H1 (cell line): ENCODE measurements around the gene MRPL1. TPM values are rescaled to one million over a fixed set of nuclear protein-coding genes. Genes with fewer than 3 reads are reported as not detected.

Source experiments
- CTCF ChIA-PET: fragments of 300-600 bp; sonication (Branson Sonifier 250); formaldehyde crosslinking; loops from one replicate; lab custom pipeline; 2021; ENCODE audit not compliant: partially characterized antibody; lab: Charles Lee
- POLR2A ChIA-PET: fragments of 300-600 bp; sonication (Branson Sonifier 250); formaldehyde crosslinking; loops from one replicate; lab custom pipeline; 2021; ENCODE audit warnings: inconsistent platforms; ENCODE audit not compliant: partially characterized antibody; lab: Charles Lee
- DNase-seq, 2 experiments: peaks; one replicate each; pipeline versions ENCODE4 v3.0.0 to v3.0.0-alpha.2; 2010 to 2022; ENCODE audit warnings: low spot score in 2 of 2, low read depth in 1 of 2, mixed read lengths in 1 of 2
- FAIRE-seq: peaks from 2 replicates; lab custom pipeline; 2011; peaks lifted over from hg19 to GRCh38; lab: Jason Lieb, UNC
- H2AFZ ChIP-seq: 2 replicates; pipeline ENCODE4 v1.8.1; 2012; ENCODE audit warnings: low read length, inconsistent platforms
- H2AK5ac ChIP-seq: 2 replicates; pipeline ENCODE4 v1.6.1; 2013; ENCODE audit warnings: low read depth, low read length
- H2BK120ac ChIP-seq: replicated peaks from 2 replicates; pipeline ENCODE3; 2013; ENCODE audit warnings: low read depth, low read length, inconsistent platforms
- H2BK12ac ChIP-seq: 2 replicates; pipeline ENCODE4 v1.6.1; 2013; ENCODE audit warnings: low read depth, low read length
- H2BK15ac ChIP-seq: 2 replicates; pipeline ENCODE4 v1.6.1; 2013; ENCODE audit warnings: low read length
- H2BK20ac ChIP-seq: 2 replicates; pipeline ENCODE4 v1.6.1; 2013; ENCODE audit warnings: low read length
- H2BK5ac ChIP-seq: 2 replicates; pipeline ENCODE4 v1.6.1; 2013; ENCODE audit warnings: low read depth, low read length
- H3K14ac ChIP-seq: 2 replicates; pipeline ENCODE4 v1.6.1; 2013; ENCODE audit warnings: inconsistent platforms; ENCODE audit not compliant: insufficient read length
- H3K18ac ChIP-seq: 2 replicates; pipeline ENCODE4 v1.6.1; 2013; ENCODE audit warnings: low read length; ENCODE audit errors: extremely low read depth
- H3K23ac ChIP-seq: 2 replicates; pipeline ENCODE4 v1.6.1; 2013; ENCODE audit warnings: inconsistent platforms; ENCODE audit not compliant: insufficient read length
- H3K23me2 ChIP-seq: 2 replicates; pipeline ENCODE4 v1.6.1; 2013; ENCODE audit warnings: low read depth, low read length
- H3K27ac ChIP-seq: 2 replicates; pipeline ENCODE4 v1.6.1; 2011; ENCODE audit warnings: low read depth, low read length, inconsistent platforms
- H3K27me3 ChIP-seq, 4 experiments: replicated peaks in 1 of 4; 1 replicate in 1 of 4; 2 replicates in 3 of 4; pipeline versions ENCODE4 v1.6.1 to v1.8.1; 2011 to 2013; ENCODE audit warnings: low read length in 3 of 4, mild to moderate bottlenecking in 3 of 4, inconsistent platforms in 2 of 4, mixed read lengths in 2 of 4, moderate library complexity in 1 of 4; ENCODE audit not compliant: control insufficient read depth in 3 of 4, insufficient read depth in 3 of 4; ENCODE audit errors: extremely low read depth in 1 of 4
- H3K36me3 ChIP-seq, 4 experiments: 2 replicates each; pipeline versions ENCODE4 v1.6.1 to v1.8.1; 2011 to 2013; ENCODE audit warnings: mild to moderate bottlenecking in 4 of 4, low read length in 3 of 4, moderate library complexity in 2 of 4, control low read depth in 1 of 4, inconsistent platforms in 1 of 4; ENCODE audit not compliant: insufficient read depth in 4 of 4, control insufficient read depth in 2 of 4
- H3K4ac ChIP-seq: replicated peaks from 2 replicates; pipeline ENCODE3; 2013; ENCODE audit warnings: low read length, low read depth, mixed read lengths, inconsistent platforms; ENCODE audit not compliant: insufficient read length
- H3K4me1 ChIP-seq, 4 experiments: replicated peaks in 1 of 4; 1 replicate in 1 of 4; 2 replicates in 3 of 4; pipeline versions ENCODE4 v1.6.1 to v1.8.1; 2011 to 2013; ENCODE audit warnings: low read length in 3 of 4, inconsistent platforms in 2 of 4, mixed read lengths in 1 of 4; ENCODE audit not compliant: insufficient read depth in 4 of 4, control insufficient read depth in 3 of 4
- H3K4me2 ChIP-seq, 2 experiments: 2 replicates each; pipeline versions ENCODE4 v1.6.1 to v1.8.1; 2011 to 2013; ENCODE audit warnings: low read depth in 2 of 2, low read length in 2 of 2, control low read depth in 1 of 2, inconsistent platforms in 1 of 2, mild to moderate bottlenecking in 1 of 2; ENCODE audit not compliant: insufficient read depth in 1 of 2
- H3K4me3 ChIP-seq, 4 experiments: fragments of 200-600, 300-600 bp in 1 of 4; sonication (generic), shearing (Covaris generic), sonication (Bioruptor Twin) in 1 of 4; 2 replicates each; pipeline versions ENCODE4 v1.5.1 to v1.8.1; 2011 to 2016; ENCODE audit warnings: low read length in 4 of 4, low read depth in 3 of 4, control low read depth in 2 of 4, inconsistent platforms in 2 of 4, mild to moderate bottlenecking in 2 of 4, mixed read lengths in 1 of 4, moderate library complexity in 1 of 4; ENCODE audit not compliant: insufficient read depth in 2 of 4; ENCODE audit errors: extremely low read depth in 1 of 4
- H3K56ac ChIP-seq: replicated peaks from 2 replicates; pipeline ENCODE3; 2013; ENCODE audit warnings: low read depth, mild to moderate bottlenecking, mixed read lengths, low read length, inconsistent platforms; ENCODE audit not compliant: insufficient read length
- H3K79me1 ChIP-seq: 2 replicates; pipeline ENCODE4 v1.6.1; 2013; ENCODE audit warnings: low read depth, low read length, control low read depth
- H3K79me2 ChIP-seq, 2 experiments: 2 replicates each; pipeline versions ENCODE4 v1.6.1 to v1.8.1; 2012 to 2013; ENCODE audit warnings: low read length in 2 of 2, mild to moderate bottlenecking in 2 of 2, inconsistent platforms in 1 of 2; ENCODE audit not compliant: insufficient read depth in 2 of 2, control insufficient read depth in 1 of 2
- H3K9ac ChIP-seq, 4 experiments: replicated peaks in 1 of 4; 1 replicate in 1 of 4; 2 replicates in 3 of 4; pipeline versions ENCODE4 v1.6.1 to v1.8.1; 2011 to 2013; ENCODE audit warnings: low read depth in 3 of 4, low read length in 3 of 4, control low read depth in 2 of 4, mild to moderate bottlenecking in 2 of 4, moderate library complexity in 2 of 4, inconsistent platforms in 1 of 4; ENCODE audit errors: extremely low read depth in 1 of 4
- H3K9me3 ChIP-seq, 2 experiments: 2 replicates each; pipeline versions ENCODE4 v1.6.1 to v1.8.1; 2012 to 2013; ENCODE audit warnings: mild to moderate bottlenecking in 2 of 2, moderate library complexity in 2 of 2, control low read depth in 1 of 2, inconsistent platforms in 1 of 2, low read depth in 1 of 2, low read length in 1 of 2, mixed read lengths in 1 of 2; ENCODE audit not compliant: insufficient read depth in 2 of 2
- H4K20me1 ChIP-seq, 2 experiments: replicated peaks in 1 of 2; 2 replicates each; pipeline versions ENCODE3 to v1.8.1; 2011 to 2013; ENCODE audit warnings: inconsistent platforms in 2 of 2, low read length in 2 of 2, mild to moderate bottlenecking in 1 of 2; ENCODE audit not compliant: insufficient read depth in 2 of 2, control insufficient read depth in 1 of 2
- H4K5ac ChIP-seq: 2 replicates; pipeline ENCODE4 v1.6.1; 2013; ENCODE audit warnings: low read length, low read depth, mixed read lengths, inconsistent platforms; ENCODE audit not compliant: insufficient read length
- H4K8ac ChIP-seq: 2 replicates; pipeline ENCODE4 v1.8.0; 2013; ENCODE audit warnings: mild to moderate bottlenecking, moderate library complexity, low read length, inconsistent platforms; ENCODE audit not compliant: insufficient read depth; ENCODE audit errors: extremely low read depth
- H4K91ac ChIP-seq: replicated peaks from 2 replicates; pipeline ENCODE3; 2013; ENCODE audit warnings: low read length, mixed read lengths, inconsistent platforms; ENCODE audit not compliant: insufficient read length
- BRCA1 ChIP-seq: IDR thresholded peaks from 2 replicates; pipeline ENCODE4 v1.6.1; 2012; ENCODE audit warnings: low read depth, low read length, improper control_type of control experiment
- CHD1 ChIP-seq: IDR thresholded peaks from 2 replicates; pipeline ENCODE4 v1.6.1; 2012; ENCODE audit warnings: low read depth, low read length, improper control_type of control experiment
- CTBP2 ChIP-seq: IDR thresholded peaks from 2 replicates; pipeline ENCODE4 v1.7.0; 2011; ENCODE audit warnings: borderline replicate concordance, mild to moderate bottlenecking, moderate library complexity, mixed read lengths, low read length; ENCODE audit not compliant: insufficient read depth, insufficient read length
- MAX ChIP-seq: IDR thresholded peaks from 2 replicates; pipeline ENCODE4 v1.6.1; 2012; ENCODE audit warnings: inconsistent platforms
- POLR2A ChIP-seq, 2 experiments: IDR thresholded peaks; 1 replicate in 1 of 2; 2 replicates in 1 of 2; pipeline ENCODE4 v1.6.1; 2011; ENCODE audit warnings: low read depth in 2 of 2, low read length in 2 of 2, mild to moderate bottlenecking in 2 of 2; ENCODE audit errors: control extremely low read depth in 1 of 2
- SAP30 ChIP-seq: fragments of 300-600 bp; sonication (generic); IDR thresholded peaks from 2 replicates; pipeline ENCODE4 v1.7.1; 2012; ENCODE audit warnings: low read length, moderate library complexity, mild to moderate bottlenecking, inconsistent platforms; ENCODE audit not compliant: insufficient read depth, insufficient replicate concordance
- SIN3A ChIP-seq, 2 experiments: IDR thresholded peaks in 1 of 2; conservative IDR thresholded peaks in 1 of 2; 2 replicates each; pipeline ENCODE4 v1.6.1; 2011 to 2012; ENCODE audit warnings: low read length in 2 of 2, improper control_type of control experiment in 1 of 2, low read depth in 1 of 2, mild to moderate bottlenecking in 1 of 2
- TEAD4 ChIP-seq: IDR thresholded peaks from 2 replicates; pipeline ENCODE4 v1.6.1; 2012; ENCODE audit warnings: low read depth, low read length, inconsistent platforms, mixed read lengths
- USF2 ChIP-seq: IDR thresholded peaks from 2 replicates; pipeline ENCODE4 v1.6.1; 2011; ENCODE audit warnings: low read length, improper control_type of control experiment
- WGBS, 2 experiments: shearing (Covaris generic) in 1 of 2; methylation state at CpG; one replicate each; pipeline versions ENCODE4 v1.1.6 to v1.1.7; 2013 to 2015; ENCODE audit warnings: low lambda C conversion rate in 2 of 2, mixed read lengths in 2 of 2, inconsistent platforms in 1 of 2, low coverage in 1 of 2, missing lambda C conversion rate in 1 of 2; ENCODE audit not compliant: insufficient replicate concordance in 2 of 2, insufficient coverage in 1 of 2, insufficient read length in 1 of 2; ENCODE audit errors: extremely low coverage in 1 of 2, missing lambda C conversion rate in 1 of 2; 5-methylcytosine and 5-hydroxymethylcytosine counted together
- polyA plus RNA-seq, 7 experiments: library from polyadenylated mRNA; depleted of rRNA in 3 of 7; stranded (reverse) in 5 of 7; unstranded in 2 of 7; fragments of >200 nt in 5 of 7; fragments of 200-250 nt in 2 of 7; gene quantifications; 1 replicate in 5 of 7; 2 replicates in 1 of 7; 4 replicates in 1 of 7; pipeline versions ENCODE4 v1.2.1 to v1.2.3, GENCODE V29; 2011 to 2013; ENCODE audit warnings: missing spikeins in 2 of 7, mixed read lengths in 2 of 7
- total RNA-seq: library from RNA; stranded (reverse); fragmentation: NEBNext Ultra II Directional; extraction: Animal tissue kit (Norgen Biotek cat#: 25700); gene quantifications from 2 replicates; pipeline ENCODE4 v1.2.1, GENCODE V29; 2021

MRPL1 gene
- total and polyA plus RNA-seq, 2 of the 8 experiments (the other 6 are each of a cell fraction or from before 2014, with no cell fraction given): 9.6 to 37.0 TPM

- Histone ChIP-seq H3K18ac (no peak overlapping the region), H3K56ac (no peak overlapping the region), H4K20me1 (peaks cover 0 to 2% of the 10 kb centered on the region in 2 experiments), H3K4me2 (no peak overlapping the region), H4K91ac (no peak overlapping the region), H2AFZ (no peak overlapping the region), H3K27me3 (no peaks in the 10 kb centered on the region), H2BK120ac (no peak overlapping the region), H3K23me2 (no peaks in the 10 kb centered on the region), H2BK20ac (no peak overlapping the region), H2BK12ac (no peak overlapping the region), H4K5ac (no peak overlapping the region), H3K4me3 (no peak overlapping the region), H2BK5ac (no peak overlapping the region), H3K27ac (no peak overlapping the region), H3K14ac (no peak overlapping the region), H3K79me2 (peaks cover 0 to 28% of the 10 kb centered on the region in 2 experiments; a peak in 2 of 4 replicates), H4K8ac (no peak overlapping the region), H2AK5ac (no peak overlapping the region), H3K9me3 (no peaks in the 10 kb centered on the region), H3K4ac (no peak overlapping the region), H3K36me3 (peaks cover 0 to 23% (median 3%) of the 10 kb centered on the region in 4 experiments; a peak in 3 of 8 replicates), H2BK15ac (no peak overlapping the region), H3K4me1 (peaks cover 0 to 4% (median 1%) of the 10 kb centered on the region in 4 experiments; a peak in 2 of 7 replicates), H3K79me1 (no peaks in the 10 kb centered on the region), H3K9ac (no peak overlapping the region), H3K23ac (no peak overlapping the region)
- DNase-seq (no peak), FAIRE-seq (no peak)
- TF ChIP-seq CHD1 (no peak), POLR2A (IDR thresholded peaks at IDR 0.05; ENCODE audit: control extremely low read depth in 1 of 2, low read depth in 2 of 2, low read length in 2 of 2) (no peak), CTBP2 (no peak), SIN3A (conservative IDR thresholded peaks at IDR 0.05 in 1 of 2, IDR thresholded peaks at IDR 0.05 in 1 of 2; ENCODE audit: low read depth in 1 of 2, low read length in 2 of 2) (no peak), BRCA1 (no peak), USF2 (no peak), TEAD4 (no peak), MAX (no peak), SAP30 (no peak)
- whole genome bisulfite sequencing, 2 experiments: 87% methylated on average over 7 of the region's 7 CpGs; no CpG with 5 or more reads in 1 of the 2 experiments
- ChIA-PET POLR2A (interaction anchor here (0.6 to 1.0 kb wide), 2 partner anchors 9 to 11 kb away, joined by 4 read pairs; partner anchors contain the start of gene MRPL1), CTCF (interaction anchor here (1.6 kb wide), 1 partner anchor 719 kb away, joined by 3 read pairs; no protein-coding TSS in a partner anchor)
Observed at GRCh38 chr4:77872723-77873445, 10.3 kb downstream of the MRPL1 start.
